Measurements from ENCODE around the gene STAT1. TPM values are rescaled to one million over a fixed set of nuclear protein-coding genes. Genes with fewer than 3 reads are reported as not detected.

The STAT1 gene
- total and polyA plus RNA-seq, 3 donors from 2014 or later, result 52.7 to 87.1 (median 60.5) TPM

- no peak for TF ChIP-seq CTCF (IDR thresholded peaks at IDR 0.05)
- no peak for TF ChIP-seq POLR2A (IDR thresholded peaks at IDR 0.05)
- intact Hi-C loops (cut with DNase I; ENCODE audit: low total_unique reads), result no loop called here
- H3K4me1 ChIP-seq, result peaks cover 7% of the 10 kb centered on the region
- H3K36me3 ChIP-seq (ENCODE audit: low read depth, missing control alignments), result no peaks in the 10 kb centered on the region
- no peak for DNase-seq
- no peak overlapping the region for H3K4me3 ChIP-seq
- no peaks in the 10 kb centered on the region for H3K27me3 ChIP-seq
- H3K9me3 ChIP-seq, result no peaks in the 10 kb centered on the region
- H3K27ac ChIP-seq, result no peak overlapping the region
- 75 to 76% methylated on average over 11 of the region's 11 CpGs for WGBS, 2 donors
Observed at GRCh38 chr2:190973726-190974628, 40.0 kb downstream of the STAT1 start.

- Histone ChIP-seq H3K4me1 (peaks cover 7% of the 10 kb centered on the region), H3K9me3 (no peaks in the 10 kb centered on the region), H3K27me3 (no peaks in the 10 kb centered on the region), H3K36me3 (ENCODE audit: low read depth, missing control alignments) (no peaks in the 10 kb centered on the region), H3K4me3 (no peak overlapping the region), H3K27ac (no peak overlapping the region)
- intact Hi-C loops (cut with DNase I; ENCODE audit: low total_unique reads), result no loop called here
- no peak for DNase-seq
- TF ChIP-seq CTCF (IDR thresholded peaks at IDR 0.05), result no peak
- no peak for TF ChIP-seq POLR2A (IDR thresholded peaks at IDR 0.05)
- WGBS, 2 donors, result 94 to 98% methylated on average over 1 of the region's 1 CpG
Observed at GRCh38 chr2:190973262-190973661, 40.7 kb downstream of the STAT1 start.

GRCh38 chr2:190972846-190973245 is 41.1 kb downstream of the STAT1 start:
- H3K36me3 ChIP-seq (ENCODE audit: low read depth, missing control alignments), result no peaks in the 10 kb centered on the region
- no peak overlapping the region for H3K27ac ChIP-seq
- no peak for TF ChIP-seq CTCF (IDR thresholded peaks at IDR 0.05)
- no peak for TF ChIP-seq POLR2A (IDR thresholded peaks at IDR 0.05)
- peaks cover 7% of the 10 kb centered on the region for H3K4me1 ChIP-seq
- no peaks in the 10 kb centered on the region for H3K9me3 ChIP-seq
- no peak overlapping the region for H3K4me3 ChIP-seq
- WGBS, 2 donors, result 62 to 89% methylated on average over 3 of the region's 3 CpGs
- no peaks in the 10 kb centered on the region for H3K27me3 ChIP-seq
- no peak for DNase-seq
- intact Hi-C loops (cut with DNase I; ENCODE audit: low total_unique reads), result no loop called here

- no peaks in the 10 kb centered on the region for H3K27me3 ChIP-seq
- peaks cover 7% of the 10 kb centered on the region for H3K4me1 ChIP-seq
- no peaks in the 10 kb centered on the region for H3K9me3 ChIP-seq
- H3K4me3 ChIP-seq, result no peak overlapping the region
- 80 to 82% methylated on average over 2 of the region's 2 CpGs for WGBS, 2 donors
- no peak for TF ChIP-seq CTCF (IDR thresholded peaks at IDR 0.05)
- TF ChIP-seq POLR2A (IDR thresholded peaks at IDR 0.05), result no peak
- no peaks in the 10 kb centered on the region for H3K36me3 ChIP-seq (ENCODE audit: low read depth, missing control alignments)
- no peak for DNase-seq
- intact Hi-C loops (cut with DNase I; ENCODE audit: low total_unique reads), result no loop called here
- H3K27ac ChIP-seq, result no peak overlapping the region
Observed at GRCh38 chr2:190972213-190972612, 41.8 kb downstream of the STAT1 start.
